Fibroblast of pulmonary artery (primary cell): ENCODE data around the gene L3MBTL3.
A peak's percentile ranks its signal among the peaks of the same experiment; 100 is the strongest.

Experiments used
- DNase-seq: peaks from one replicate; pipeline ENCODE4 v3.0.0-alpha.2; 2010; ENCODE audit warnings: low read depth
- H3K4me3 ChIP-seq: replicated peaks from 2 replicates; pipeline ENCODE4 v1.5.1; 2011; ENCODE audit warnings: low read depth, mild to moderate bottlenecking, control low read depth, low read length, moderate library complexity
- TF ChIP-seq, protein P1 (sequence below): IDR thresholded peaks from 2 replicates; pipeline ENCODE4 v1.5.1; 2011; ENCODE audit warnings: mild to moderate bottlenecking, control low read depth, low read length, inconsistent platforms; ENCODE audit errors: missing control alignments

L3MBTL3 gene

DNA sequence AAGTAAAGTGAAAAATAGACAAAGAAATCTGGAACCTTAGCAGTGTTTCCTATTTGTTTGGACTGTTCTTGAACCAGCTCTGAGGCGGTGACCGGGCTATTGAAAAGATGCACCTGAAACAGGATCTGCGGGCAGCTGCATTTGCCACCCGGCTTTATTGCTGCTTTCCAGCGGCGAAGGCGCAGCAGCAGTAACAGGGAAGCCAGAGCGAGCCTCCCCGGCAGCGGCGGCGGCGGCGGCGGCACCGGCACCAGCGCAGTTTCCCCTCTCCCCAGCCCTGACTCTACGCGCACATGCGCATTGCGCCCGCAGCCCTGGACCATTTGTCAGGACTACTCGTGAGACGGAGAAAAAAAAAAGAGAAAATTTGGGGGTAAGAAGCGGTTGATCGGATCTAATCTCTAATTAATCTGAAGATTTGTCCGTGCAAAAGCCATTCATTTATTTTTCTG, at the start of gene L3MBTL3:
Gene L3MBTL3, plus strand, starts transcription at position 290 of the 452 bp plus-strand sequence. CDS start 24,119 bp downstream, outside the sequence.
- TF ChIP-seq, protein P1, sequence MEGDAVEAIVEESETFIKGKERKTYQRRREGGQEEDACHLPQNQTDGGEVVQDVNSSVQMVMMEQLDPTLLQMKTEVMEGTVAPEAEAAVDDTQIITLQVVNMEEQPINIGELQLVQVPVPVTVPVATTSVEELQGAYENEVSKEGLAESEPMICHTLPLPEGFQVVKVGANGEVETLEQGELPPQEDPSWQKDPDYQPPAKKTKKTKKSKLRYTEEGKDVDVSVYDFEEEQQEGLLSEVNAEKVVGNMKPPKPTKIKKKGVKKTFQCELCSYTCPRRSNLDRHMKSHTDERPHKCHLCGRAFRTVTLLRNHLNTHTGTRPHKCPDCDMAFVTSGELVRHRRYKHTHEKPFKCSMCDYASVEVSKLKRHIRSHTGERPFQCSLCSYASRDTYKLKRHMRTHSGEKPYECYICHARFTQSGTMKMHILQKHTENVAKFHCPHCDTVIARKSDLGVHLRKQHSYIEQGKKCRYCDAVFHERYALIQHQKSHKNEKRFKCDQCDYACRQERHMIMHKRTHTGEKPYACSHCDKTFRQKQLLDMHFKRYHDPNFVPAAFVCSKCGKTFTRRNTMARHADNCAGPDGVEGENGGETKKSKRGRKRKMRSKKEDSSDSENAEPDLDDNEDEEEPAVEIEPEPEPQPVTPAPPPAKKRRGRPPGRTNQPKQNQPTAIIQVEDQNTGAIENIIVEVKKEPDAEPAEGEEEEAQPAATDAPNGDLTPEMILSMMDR, result no peak
- peak; percentile 87 for DNase-seq
- peak within 1 kb of the TSS; percentile 96 for H3K4me3 ChIP-seq

- TF ChIP-seq, protein P1, result no peak
- DNase-seq, result no peak
- no peak overlapping the region for H3K4me3 ChIP-seq
These were observed 49.3 kb upstream of the L3MBTL3 start for GRCh38 chr6:129969064-129969463.

- H3K4me3 ChIP-seq, result no peak overlapping the region
- no peak for DNase-seq
- TF ChIP-seq, protein P1, result no peak
These were observed 42.3 kb upstream of the L3MBTL3 start for GRCh38 chr6:129976110-129976509.

- H3K4me3 ChIP-seq, result no peak overlapping the region
- TF ChIP-seq, protein P1, result no peak
- no peak for DNase-seq
These were observed 40.0 kb upstream of the L3MBTL3 start for GRCh38 chr6:129978148-129978916.

GRCh38 chr6:129980821-129981220, 37.6 kb upstream of the L3MBTL3 start:
- DNase-seq, result no peak
- TF ChIP-seq, protein P1, result no peak

GRCh38 chr6:129981598-129981997, 36.8 kb upstream of the L3MBTL3 start:
- DNase-seq, result peak; percentile 23
- no peak overlapping the region for H3K4me3 ChIP-seq
- TF ChIP-seq, protein P1, result peak; percentile 23

More at GRCh38 chr6:129980821-129981220, 37.6 kb upstream of the L3MBTL3 start:
- no peak overlapping the region for H3K4me3 ChIP-seq
